ENCODE measurements around the gene SFN.

DNA sequence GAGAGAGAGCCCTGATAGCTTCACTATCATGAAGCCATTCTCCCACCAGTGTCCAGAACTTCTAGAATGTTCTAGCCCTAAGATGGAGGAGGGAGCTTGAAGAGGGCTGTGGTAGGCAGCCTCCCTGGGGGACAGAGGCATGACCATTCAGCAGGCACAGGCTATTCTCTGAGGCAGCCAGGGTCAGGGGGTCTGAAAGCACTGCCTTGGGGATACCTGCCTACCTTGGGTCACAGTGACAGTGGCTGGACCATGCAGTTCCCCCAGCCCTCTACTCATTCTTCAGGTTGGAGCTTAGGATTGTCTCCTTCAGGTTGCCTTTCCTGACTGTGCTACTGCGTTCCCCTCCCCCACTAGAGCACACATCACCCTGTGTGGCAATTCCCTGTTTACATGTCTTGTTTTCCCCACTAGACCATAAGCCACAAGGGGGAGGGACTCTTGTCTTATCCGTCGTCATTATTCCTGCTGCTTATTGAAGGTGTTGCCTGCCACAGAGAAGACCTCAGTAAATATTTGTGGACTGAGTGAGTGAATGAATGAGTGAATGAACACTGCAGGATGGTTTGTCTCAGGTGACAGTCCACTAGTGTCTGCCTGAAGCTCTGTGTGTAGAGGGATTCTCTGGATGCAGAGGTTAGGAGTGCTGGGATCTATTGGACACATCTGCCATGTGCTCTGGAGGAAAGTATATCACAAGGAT, 31.3 kb upstream of the SFN start:
- TF ChIP-seq EED (CRISPR knock-in tag; IDR thresholded peaks at IDR 0.05) (no peak), BRD4 (CRISPR knock-in tag; IDR thresholded peaks at IDR 0.05) (no peak), SIN3A (IDR thresholded peaks at IDR 0.05; ENCODE audit: borderline replicate concordance, low read depth, low read length) (no peak), ZNF224 (CRISPR knock-in tag; IDR thresholded peaks at IDR 0.05) (no peak)
- TF ChIP-seq, protein P1, sequence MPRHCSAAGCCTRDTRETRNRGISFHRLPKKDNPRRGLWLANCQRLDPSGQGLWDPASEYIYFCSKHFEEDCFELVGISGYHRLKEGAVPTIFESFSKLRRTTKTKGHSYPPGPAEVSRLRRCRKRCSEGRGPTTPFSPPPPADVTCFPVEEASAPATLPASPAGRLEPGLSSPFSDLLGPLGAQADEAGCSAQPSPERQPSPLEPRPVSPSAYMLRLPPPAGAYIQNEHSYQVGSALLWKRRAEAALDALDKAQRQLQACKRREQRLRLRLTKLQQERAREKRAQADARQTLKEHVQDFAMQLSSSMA (CRISPR knock-in tag; IDR thresholded peaks at IDR 0.05): no peak

Measured in HepG2 (cell line).